GM18868 (cell line): ENCODE measurements around the gene TIMM17B.
"Not testable (repeated sequence)": the region's sequence is repeated elsewhere in the genome, so short reads cannot be mapped to it uniquely, and the experiment has no call there.

Experiments used
- ATAC-seq: cut with Tn5 transposase; IDR thresholded peaks from one replicate; pipeline ENCODE4 v1.9.1; 2021; ENCODE audit warnings: mild to moderate bottlenecking, moderate library complexity; ENCODE audit not compliant: unreplicated experiment

Gene TIMM17B

DNA sequence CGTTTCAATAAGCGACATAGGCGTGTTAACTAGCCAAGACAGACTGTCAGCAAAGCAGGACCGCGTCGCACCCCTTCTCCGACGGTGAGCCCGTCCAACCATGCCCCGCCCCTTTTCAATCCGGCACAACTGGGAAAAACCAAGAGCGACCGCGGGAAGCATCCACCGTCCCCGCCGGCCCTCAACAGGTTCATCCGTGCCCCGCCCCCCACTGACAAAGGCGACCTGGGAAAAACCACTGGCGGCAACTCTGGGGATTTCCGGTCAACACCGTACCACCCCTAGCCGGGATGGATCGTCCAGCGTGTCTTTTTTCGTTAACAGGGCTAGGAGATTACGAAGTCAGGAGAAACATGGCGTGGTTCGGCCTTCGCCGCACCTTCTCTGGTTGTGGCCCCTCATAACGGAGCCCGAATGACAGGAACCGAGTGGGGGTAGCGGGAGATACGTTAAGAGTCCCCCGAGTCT lies 377 bp downstream of the TIMM17B start:
- ATAC-seq, result peak; percentile 16

DNA sequence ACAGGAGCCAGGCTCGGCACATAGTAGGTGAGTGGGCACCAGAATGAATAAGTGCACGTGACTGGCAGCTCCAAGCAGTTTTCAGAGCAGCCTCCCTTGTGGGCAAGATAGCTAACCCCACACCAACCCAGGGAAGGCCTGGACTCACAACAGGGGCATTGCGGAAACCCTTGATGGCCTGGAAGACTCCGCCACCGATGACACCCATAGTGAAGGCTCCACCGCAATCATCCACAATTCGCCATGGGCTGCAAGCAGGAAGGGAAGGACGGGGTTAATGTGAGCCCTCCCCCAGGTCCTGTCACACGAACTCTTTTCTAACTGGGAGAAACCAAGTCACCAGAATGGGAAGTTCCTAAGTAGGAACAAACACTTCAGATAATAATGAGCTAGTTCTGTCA lies 957 bp downstream of the TIMM17B start:
- no peak for ATAC-seq

DNA sequence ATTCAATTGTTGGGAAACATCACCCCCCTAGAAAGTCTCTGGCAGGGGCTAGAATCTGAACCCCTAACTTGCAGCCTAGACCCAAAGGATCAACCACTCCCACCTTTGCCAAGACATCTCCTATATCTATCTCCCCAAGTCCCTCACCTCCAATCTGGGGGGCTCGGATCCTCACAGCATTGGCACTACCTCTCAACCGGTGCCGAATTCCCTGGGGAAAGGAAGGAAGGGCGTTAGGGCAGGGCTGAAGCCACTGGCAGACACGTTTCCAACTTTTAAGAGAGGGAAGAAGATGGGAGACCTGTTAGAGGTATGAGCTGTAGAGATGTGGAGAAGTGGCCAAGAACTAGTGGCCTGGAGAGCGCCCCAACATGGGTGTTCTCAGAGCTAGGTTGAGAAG lies 2.7 kb downstream of the TIMM17B start:
- no peak for ATAC-seq

DNA sequence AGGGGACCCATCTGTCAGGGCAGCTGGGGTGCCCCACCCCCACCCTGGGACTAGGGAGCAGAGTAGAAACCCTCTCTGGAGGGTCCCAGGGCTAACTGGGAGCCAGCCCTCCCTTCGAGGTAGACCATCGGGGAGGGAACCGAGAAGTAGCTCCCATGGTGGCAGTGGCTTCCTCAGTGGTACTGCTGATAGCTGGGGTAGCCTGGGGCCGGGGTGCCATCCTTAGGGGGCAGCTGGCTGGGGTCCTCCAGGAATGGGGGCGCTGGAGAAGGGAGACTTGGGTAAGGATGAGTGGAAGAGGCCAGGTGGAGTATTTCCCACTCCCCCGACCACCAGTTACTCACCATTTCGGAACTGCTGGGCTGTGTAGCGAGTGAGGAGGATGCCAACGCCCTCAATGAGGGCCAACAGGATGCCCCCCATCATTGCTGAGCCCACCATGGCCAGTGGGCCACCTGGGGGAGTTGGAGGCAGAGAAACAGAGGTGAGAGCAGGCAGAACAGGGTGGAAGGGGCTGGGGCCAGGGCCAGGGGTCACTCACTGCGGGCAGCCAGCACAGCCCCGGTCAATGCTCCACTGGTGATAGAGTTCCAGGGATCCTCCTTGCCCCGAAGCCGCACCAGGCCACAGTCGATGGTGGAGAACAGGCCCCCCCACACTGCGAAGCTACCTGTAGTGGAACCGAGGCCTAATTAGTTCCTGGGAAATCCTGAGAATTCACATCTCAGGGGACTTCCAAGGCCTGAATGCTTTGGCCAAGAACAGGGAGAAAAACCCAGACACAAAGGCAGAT lies 3.8 kb downstream of the TIMM17B start:
- ATAC-seq, result no peak

DNA sequence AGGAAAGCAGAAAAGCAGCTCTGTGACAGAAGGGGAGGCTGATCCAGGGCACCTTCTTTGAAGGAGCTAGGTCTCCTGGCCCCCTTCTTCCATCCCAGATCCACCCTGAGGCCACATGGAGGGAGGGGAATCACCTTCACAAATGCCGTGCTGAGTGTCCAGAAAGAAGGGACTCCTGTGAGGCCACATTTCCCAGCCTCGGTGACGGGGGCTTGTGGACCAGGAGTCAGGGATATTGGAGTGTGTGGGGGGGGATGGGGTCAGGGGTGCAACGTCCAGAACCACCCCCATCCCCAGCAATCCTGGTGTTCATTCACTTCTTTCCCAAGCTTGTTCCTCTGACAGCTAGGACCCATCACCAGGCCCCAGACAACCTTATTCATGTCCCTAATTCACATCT lies 4.7 kb downstream of the TIMM17B start:
- ATAC-seq, result no peak

DNA sequence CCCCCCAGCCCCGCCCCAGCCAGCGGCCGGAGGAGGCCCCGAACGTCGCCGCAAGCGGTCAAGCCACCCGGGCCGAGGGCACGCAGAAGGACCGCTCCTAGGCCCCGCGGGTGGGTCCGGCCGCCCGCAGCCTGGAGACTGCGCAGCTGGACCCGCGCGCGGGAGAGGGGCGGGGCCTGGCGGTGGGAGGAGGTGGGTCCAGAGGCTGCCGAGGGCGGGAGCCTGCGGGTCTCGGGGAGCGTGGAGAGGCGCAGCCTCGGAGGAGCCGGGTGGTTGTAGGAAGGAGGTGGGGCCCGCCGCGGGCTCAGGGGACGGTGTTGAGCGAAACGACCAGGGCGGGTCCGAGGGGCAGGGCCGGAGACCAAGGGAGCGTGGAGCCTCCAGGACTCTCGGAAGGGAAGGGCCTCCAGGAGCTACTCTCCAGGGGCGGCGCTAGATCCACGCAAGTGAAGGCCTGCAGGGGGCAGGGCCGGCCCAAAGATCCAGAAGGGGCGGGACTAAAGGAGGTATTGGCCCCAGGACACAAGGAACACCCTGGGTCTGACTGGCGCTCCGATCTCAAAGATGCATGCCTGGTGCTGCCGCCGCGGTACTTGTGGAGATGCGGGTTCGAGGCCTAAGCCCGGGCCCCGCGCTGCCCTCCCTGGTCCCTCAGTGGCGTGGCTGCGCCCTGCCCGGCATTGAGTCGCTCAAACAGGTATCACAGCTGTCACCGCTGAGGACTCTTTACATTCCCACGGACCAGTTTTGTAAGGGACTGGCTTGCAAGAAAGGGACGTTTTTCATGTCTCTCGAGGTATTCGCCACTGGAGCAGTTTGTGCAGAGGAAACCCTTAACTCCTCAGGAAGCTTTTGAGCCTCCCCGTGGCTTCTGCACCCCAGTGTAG lies 5.9 kb downstream of the TIMM17B start:
- ATAC-seq, result peak; percentile 86

DNA sequence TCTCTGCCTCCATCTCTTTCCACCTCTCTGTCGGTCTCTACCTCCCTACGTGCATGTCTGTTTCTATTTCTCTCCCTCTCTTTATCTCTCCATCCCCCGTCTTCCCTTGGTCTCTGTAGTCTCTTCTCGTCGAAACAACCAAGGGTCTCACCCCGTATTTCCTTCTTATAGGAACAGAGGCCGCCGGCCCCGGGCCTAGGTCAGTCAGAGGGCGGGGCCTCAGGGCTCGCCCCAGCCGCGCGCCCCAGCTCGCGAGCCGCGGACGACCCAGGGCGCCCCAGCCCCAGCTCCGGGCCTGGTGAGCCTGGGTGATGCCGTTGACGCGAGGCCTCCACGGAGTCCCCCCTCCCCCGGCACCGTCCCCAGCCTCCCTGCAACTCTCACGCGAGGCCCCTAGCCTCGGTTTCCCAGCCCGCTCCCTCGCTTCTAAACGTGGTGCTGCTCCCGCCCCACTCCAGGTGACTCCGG lies 6.6 kb downstream of the TIMM17B start:
- peak; percentile 49 for ATAC-seq

DNA sequence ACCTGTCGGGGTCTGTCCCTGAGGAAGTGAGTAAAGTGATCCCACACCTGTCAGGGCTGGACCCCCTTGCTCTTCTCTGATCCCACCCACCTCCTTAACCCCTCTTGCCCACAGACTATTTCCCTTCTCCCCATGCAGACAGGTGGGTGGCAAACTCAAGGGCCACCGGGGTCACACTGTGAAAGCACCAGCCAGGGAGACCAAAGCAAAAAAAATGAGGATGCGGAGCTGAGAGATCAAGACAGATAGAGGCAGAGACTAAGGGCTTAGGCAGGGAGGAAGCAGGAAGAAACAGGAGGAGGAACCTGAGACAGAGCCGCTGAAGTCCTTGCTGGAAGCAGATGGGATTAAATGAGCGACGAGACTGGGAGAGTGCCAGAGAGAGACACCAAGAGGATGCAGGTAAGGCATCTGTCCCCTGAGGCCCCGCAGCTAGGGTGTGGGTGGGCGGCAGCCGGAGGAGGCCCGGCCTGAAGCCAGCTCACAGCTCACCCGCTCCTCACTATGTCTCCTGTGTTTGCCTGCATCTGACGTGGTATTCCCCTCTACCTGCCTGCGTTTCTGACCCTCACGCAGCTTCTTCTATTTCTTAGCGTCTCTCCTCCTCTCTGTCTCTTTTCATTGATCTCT lies 7.2 kb downstream of the TIMM17B start:
- ATAC-seq, result no peak

DNA sequence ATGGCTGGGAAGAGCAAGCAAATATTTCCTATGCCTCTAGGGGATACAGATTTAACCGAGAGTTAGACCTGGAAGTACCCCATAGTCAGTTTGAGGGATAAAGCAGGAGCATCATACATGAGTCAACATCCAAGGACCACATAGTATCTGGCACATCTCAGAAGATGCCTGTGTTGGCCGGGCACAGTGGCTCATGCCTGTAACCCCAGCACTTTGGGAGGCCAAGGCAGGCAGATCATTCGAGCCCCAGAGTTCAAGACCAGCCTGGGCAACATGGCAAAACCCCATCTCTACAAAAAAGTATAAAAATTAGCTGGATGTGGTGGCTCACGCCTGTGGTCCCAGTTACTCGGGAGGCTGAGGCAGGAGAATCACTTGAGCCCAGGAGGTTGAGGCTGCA lies 11.0 kb downstream of the TIMM17B start:
- ATAC-seq, result not testable (repeated sequence)

DNA sequence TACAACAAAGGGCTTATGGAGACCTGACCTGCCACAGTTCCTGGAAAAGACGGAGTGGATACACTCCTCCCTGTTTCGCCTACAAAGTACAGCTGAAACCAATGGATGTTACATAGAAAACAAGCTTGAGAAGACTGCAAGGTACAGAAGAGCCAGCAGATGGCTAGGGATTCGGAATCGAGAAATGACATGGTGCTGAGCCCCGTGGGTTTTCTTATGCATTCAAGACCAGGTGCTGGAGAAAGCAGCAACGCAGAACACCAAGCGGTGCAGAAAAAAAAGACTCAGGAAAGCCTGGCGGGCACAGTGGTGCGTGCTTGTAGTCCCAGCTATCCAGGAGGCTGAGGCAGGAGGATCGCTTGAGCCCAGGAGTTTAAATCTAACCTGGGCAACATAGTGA lies 13.8 kb downstream of the TIMM17B start:
- no peak for ATAC-seq

DNA sequence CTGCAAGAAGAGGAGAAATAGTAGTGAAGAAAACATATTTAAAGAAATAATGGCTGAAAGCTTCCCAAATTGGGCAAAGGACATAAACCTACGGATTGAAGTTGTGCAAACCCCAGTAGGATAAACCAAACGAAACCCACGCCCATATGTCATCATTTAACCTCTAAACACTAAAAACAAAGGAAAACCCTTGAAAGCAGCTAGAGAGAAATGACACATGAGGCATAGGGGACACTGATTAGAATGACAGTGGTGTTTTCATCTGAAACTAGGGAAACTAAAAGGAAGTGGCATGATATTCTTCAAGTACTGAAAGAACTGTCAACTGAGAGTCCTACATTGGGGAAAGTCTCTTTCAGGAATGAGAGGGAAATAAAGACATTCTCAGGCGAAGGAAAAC lies 20.6 kb downstream of the TIMM17B start:
- ATAC-seq, result not testable (repeated sequence)

DNA sequence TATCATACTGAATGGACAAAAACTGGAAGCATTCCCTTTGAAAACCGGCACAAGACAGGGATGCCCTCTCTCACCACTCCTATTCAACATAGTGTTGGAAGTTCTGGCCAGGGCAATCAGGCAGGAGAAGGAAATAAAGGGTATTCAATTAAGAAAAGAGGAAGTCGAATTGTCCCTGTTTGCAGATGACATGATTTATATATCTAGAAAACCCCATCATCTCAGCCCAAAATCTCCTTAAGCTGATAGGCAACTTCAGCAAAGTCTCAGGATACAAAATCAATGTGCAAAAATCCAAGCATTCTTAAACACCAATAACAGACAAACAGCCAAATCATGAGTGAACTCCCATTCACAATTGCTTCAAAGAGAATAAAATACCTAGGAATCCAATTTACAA lies 25.6 kb downstream of the TIMM17B start:
- ATAC-seq, result not testable (repeated sequence)

DNA sequence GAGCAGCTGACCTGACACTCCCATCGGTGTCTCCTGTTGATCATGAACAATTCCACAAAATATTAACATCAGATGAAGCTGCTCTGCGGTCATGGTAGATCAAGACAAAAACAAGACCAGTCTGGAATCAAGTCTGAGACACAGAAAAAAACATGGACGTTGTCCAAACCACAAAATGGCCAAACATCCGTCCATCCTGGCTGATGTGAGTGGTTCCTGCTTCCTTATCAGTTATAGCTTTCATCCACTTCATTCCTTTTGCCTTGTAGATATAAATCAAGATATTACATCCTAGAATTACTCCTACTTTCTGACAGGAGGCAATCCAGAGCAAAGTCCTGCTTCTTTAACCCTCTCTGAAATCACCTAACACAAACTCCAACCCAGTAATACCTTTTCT lies 33.4 kb downstream of the TIMM17B start:
- ATAC-seq, result no peak

DNA sequence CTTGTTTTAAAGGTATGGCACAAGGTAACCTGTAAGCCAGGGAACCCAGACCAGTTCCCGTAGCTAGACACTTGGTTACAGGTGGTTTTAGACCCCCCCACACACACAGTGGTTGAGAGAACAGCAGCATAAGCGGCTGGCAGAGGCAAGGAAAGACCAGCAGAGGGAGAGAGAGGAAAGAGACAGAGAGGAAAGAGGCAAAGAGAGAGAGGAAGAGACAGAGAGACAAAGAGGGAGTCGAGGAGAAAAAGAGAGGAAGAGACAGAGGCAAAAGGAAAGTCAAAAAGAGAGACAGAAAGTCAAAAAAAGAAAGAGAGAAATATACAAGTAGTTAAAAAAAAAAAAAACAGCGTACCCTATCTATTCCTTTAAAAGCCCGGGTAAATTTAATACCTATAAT lies 42.7 kb downstream of the TIMM17B start:
- ATAC-seq, result no peak

DNA sequence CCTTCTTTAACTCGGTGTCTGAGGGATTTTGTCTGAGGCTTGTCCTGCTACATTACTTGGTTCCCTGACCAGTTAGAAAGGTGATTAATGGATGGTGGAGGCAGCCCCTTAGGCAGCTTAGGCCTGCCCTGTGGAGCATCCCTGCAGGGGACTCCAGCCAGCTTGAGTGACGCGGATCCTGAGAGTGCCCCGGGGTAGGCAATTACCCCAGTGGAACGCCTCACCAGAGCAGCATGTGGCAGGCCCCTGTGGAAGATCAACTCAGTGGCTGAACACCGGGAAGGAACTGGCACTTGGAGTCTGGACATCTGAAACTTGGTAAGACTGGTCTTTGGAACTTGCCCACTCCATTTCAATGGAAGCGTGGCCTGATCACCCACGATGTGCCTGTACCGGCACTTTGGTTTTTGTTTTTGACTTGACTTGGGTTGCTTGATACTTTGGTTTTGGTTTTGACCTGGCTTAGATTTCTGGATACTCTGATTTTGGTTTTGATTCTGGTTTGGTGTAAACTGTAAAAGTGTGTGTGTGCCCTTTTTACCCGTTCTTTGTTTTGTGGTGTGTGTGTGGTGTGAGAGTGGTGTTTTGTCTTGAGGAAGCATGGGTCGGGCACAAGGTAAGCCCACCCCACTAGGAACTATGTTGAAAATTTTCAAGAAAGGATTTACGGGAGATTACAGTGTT lies 43.3 kb downstream of the TIMM17B start:
- ATAC-seq, result not testable (repeated sequence)

DNA sequence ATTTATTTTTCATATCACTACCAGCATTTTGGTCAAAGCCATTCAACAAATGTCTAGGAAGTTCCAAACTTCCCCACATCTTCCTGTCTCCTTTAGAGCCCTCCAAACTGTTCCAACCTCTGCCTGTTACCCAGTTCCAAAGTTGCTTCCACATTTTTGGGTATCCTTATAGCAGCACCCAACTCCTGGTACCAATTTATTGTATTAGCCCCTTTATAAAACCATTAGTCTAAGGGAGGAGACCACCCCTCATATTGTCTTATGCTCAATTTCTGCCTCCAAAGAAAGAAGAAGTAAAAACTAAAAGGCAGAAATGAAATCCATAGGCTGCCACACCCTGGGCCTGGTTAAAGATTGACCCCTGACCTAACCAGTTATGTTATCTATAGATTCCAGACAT lies 44.1 kb downstream of the TIMM17B start:
- not testable (repeated sequence) for ATAC-seq

DNA sequence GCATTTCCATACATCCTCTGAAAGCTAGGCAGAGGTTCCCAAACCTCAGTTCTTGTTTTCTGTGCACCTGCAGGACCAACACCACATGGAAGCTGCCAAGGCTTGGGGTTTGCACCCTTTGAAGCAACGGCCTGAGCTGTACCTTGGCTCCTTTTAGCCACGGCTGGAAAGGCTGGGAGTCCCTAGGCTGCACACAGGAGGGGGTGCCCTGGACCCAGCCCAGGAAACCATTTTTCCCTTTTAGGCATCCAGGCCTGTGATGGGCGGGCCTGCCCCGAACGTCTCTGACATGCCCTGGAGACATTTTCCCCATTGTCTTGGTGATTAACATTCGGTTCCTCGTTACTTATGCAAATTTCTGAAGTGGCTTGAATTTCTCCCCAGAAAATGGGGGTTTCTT lies 44.7 kb downstream of the TIMM17B start:
- no peak for ATAC-seq

DNA sequence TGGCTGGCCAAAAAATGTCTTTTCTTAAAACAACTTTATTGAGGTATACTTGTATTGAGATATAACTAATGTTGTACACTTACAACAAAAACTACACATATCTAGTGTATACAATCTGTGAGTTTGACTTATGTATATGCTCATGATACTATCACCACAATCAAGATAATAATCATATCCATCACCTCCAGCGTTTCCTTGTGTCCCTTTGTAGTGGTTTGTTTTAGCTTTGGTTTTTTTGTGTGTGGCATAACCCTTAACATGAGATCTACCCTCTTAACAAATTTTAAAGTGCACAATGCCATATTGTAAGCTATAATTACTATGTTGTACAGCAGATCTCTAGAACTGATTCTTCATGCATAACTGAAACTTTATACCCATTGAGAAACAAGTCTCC lies 48.7 kb downstream of the TIMM17B start:
- no peak for ATAC-seq
